Activated naive CD4-positive, alpha-beta T cell treated with anti-CD3 and anti-CD28 coated beads, Interleukin-2, amount 10 ng/mL, durations not matched to agents 7 days and 5 days (primary cell): ENCODE data around the gene NOC2L.
A peak's percentile ranks its signal among the peaks of the same experiment; 100 is the strongest.
"Not testable (repeated sequence)": the region's sequence is repeated elsewhere in the genome, so short reads cannot be mapped to it uniquely, and the experiment has no call there.

Source experiments
- CTCF ChIA-PET: fragments of 350-600 bp; sonication (Branson Sonifier 250); formaldehyde crosslinking; loops from one replicate; lab custom pipeline; 2021; ENCODE audit warnings: antibody characterized with exemption; lab: Charles Lee
- DNase-seq: peaks from one replicate; pipeline ENCODE4 v3.0.0-alpha.2; 2020
- H3K27ac Mint-ChIP-seq: one replicate; pipeline ENCODE4 v1.8.0; 2021; ENCODE audit warnings: mild to moderate bottlenecking, moderate library complexity, mixed read lengths
- H3K27me3 Mint-ChIP-seq: one replicate; pipeline ENCODE4 v1.8.0; 2021; ENCODE audit warnings: mild to moderate bottlenecking, mixed read lengths
- H3K36me3 Mint-ChIP-seq: one replicate; pipeline ENCODE4 v1.8.0; 2021; ENCODE audit warnings: mixed read lengths
- H3K4me1 Mint-ChIP-seq: one replicate; pipeline ENCODE4 v1.8.0; 2021; ENCODE audit warnings: mixed read lengths
- H3K4me3 Mint-ChIP-seq: one replicate; pipeline ENCODE4 v1.8.0; 2021; ENCODE audit warnings: mild to moderate bottlenecking, moderate library complexity, mixed read lengths
- H3K9me3 Mint-ChIP-seq: one replicate; pipeline ENCODE4 v1.8.0; 2021; ENCODE audit warnings: mixed read lengths

Gene NOC2L

DNA sequence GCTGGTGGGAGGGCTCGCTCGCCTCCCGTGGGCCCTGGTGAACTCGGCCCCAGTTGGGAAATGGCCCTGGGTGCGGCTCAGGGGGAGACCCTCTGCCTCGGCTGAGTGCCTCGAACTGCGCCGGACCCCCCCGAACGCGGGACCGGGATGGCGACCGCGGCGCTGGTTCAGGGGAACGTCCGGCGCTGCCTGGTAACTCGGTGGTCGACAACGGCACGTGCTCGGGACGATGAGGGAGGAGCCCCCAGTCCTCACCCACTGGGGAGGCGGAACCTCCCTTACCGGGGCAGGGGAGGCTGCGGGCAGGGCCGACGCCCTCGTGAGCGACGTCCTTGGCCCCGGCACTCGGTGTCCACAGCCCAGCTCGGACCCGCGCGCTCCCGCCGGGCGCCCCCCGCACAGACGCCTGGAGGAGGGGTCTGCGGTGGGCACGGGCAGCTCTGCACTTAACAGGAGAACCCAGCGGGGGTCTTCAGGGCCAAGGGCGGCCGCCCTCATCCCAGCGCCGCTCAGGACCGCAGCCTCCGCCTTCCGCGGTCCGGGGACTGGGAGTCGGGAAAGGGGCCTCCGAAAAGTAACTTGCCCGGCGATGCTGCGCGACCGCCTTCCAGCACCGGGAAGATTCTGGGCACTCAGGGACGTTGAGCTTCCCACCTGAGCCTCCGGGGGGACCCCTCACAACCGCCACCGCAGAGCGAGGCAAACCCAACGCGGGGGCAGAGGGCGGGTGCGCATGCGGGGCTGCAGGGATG, 39.1 kb upstream of the NOC2L start:
- no peaks in the 10 kb centered on the region for H3K36me3 Mint-ChIP-seq
- peaks cover 94% of the 10 kb centered on the region for H3K27me3 Mint-ChIP-seq
- CTCF ChIA-PET, result interaction anchor here (1.4 kb wide), 2 partner anchors 14 to 124 kb away, joined by 3 to 5 read pairs; no protein-coding TSS in a partner anchor
- H3K9me3 Mint-ChIP-seq, result no peaks in the 10 kb centered on the region
- no peak overlapping the region for H3K27ac Mint-ChIP-seq
- no peak for DNase-seq
- peaks cover 11% of the 10 kb centered on the region for H3K4me1 Mint-ChIP-seq
- no peak overlapping the region for H3K4me3 Mint-ChIP-seq

DNA sequence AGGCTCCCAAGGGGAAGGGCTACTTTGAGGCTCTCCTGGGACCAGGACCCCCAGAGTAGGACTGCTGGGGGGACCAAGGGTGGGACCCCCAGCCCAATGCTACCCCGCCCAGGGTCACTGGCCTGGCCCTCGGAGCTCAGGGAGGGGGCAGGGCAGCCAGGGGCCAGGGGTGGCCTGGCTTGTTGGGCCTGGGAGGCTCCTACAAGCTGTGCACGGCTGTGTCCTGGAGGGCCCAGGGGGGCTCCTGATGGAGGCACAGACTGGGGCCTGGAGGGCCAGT, 38.6 kb upstream of the NOC2L start:
- no peak overlapping the region for H3K27ac Mint-ChIP-seq
- H3K36me3 Mint-ChIP-seq, result no peaks in the 10 kb centered on the region
- peak; percentile 16 for DNase-seq
- no peak overlapping the region for H3K4me3 Mint-ChIP-seq
- H3K27me3 Mint-ChIP-seq, result peaks cover 92% of the 10 kb centered on the region
- H3K9me3 Mint-ChIP-seq, result peaks cover 2% of the 10 kb centered on the region
- CTCF ChIA-PET, result interaction anchor here (1.4 kb wide), 2 partner anchors 13 to 125 kb away, joined by 3 to 5 read pairs; no protein-coding TSS in a partner anchor
- peaks cover 11% of the 10 kb centered on the region for H3K4me1 Mint-ChIP-seq

DNA sequence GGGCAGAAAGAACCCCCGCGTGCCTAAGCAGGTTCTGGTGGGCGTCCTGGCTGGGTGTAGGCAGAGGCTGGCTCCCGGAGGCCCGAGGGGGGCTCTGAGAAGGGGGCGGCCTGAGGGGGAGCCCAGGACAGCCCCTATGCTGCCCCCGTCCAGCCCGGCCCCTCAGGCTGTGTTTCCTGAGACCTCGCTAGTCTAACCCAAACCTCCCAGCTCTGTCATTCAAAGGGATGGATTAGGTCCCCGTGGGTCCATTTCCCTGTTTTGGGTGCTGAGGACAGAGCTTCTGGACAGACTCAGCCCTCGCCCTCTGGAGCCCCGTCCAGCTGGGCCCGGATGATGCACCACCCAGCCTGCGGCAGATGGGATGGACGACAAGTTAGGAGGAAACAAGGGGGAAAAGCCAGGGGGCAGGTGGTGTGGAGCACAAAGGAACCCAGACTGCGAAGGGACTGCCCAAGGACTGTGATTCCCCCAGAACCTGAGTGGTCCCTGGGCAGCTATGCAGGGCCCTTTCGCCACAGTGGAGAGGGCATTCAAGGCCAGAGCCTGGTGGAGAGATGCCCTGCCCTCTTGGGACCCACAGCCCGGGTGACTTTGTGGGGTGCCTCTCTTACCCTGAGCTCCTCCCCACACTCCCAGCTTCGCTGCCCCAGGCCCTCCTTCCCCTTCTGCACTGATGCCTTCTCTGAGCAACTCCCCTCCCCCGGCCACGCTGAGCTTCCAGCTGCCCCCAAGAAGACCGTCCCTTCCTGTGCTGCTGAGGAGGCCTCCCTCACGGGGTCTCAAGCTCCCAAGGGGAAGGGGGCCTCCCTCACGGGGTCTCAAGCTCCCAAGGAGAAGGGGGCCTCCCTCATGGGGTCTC, 38.0 kb upstream of the NOC2L start:
- H3K4me1 Mint-ChIP-seq, result peaks cover 11% of the 10 kb centered on the region
- H3K27ac Mint-ChIP-seq, result no peak overlapping the region
- DNase-seq, result peak; percentile 19
- H3K27me3 Mint-ChIP-seq, result peaks cover 87% of the 10 kb centered on the region
- H3K36me3 Mint-ChIP-seq, result no peaks in the 10 kb centered on the region
- H3K9me3 Mint-ChIP-seq, result peaks cover 4% of the 10 kb centered on the region
- H3K4me3 Mint-ChIP-seq, result no peak overlapping the region
- CTCF ChIA-PET, result interaction anchor here (1.4 kb wide), 2 partner anchors 13 to 125 kb away, joined by 3 to 5 read pairs; no protein-coding TSS in a partner anchor

DNA sequence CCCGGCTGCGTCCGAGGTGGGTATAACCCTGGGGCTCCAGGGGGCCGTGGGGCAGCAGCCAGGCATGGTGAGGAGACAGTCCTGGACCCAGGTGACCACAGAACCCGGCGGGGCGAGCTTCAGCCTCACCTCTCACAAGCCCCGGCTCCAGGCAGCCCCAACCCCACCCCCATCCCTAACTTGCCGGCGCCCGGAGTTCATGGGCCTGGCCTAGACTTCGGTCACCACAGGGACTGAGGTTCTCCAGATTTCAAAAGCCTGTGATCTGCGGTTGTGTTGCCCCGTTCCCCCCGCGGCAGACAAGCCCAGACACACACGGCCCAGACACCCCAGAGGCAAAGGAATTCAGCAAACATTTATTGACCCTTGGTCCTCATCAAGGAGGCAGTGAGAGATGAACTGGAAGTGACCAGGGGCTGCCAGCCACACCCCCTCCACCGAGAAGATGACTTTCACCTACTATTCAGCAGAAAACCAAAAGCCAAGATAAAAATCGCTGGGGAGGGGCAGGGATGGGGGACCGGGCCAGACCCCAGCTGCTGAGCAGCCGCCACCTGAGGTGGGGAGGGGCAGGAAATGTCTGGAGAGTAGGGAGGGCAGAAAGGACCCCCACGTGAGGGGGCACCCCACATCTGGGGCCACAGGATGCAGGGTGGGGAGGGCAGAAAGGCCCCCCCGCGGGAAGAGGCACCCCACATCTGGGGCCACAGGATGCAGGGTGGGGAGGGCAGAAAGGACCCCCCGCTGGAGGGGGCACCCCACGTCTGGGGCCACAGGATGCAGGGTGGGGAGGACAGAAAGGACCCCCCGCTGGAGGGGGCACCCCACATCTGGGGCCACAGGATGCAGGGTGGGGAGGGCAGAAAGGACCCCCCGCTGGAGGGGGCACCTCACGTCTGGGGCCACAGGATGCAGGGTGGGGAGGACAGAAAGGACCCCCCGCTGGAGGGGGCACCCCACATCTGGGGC, 36.9 kb upstream of the NOC2L start:
- CTCF ChIA-PET, result no interaction called here
- no peak for DNase-seq
- H3K4me1 Mint-ChIP-seq, result peaks cover 10% of the 10 kb centered on the region
- peaks cover 9% of the 10 kb centered on the region for H3K9me3 Mint-ChIP-seq
- no peak overlapping the region for H3K4me3 Mint-ChIP-seq
- peaks cover 83% of the 10 kb centered on the region for H3K27me3 Mint-ChIP-seq
- H3K36me3 Mint-ChIP-seq, result peaks cover 2% of the 10 kb centered on the region
- H3K27ac Mint-ChIP-seq, result no peak overlapping the region

DNA sequence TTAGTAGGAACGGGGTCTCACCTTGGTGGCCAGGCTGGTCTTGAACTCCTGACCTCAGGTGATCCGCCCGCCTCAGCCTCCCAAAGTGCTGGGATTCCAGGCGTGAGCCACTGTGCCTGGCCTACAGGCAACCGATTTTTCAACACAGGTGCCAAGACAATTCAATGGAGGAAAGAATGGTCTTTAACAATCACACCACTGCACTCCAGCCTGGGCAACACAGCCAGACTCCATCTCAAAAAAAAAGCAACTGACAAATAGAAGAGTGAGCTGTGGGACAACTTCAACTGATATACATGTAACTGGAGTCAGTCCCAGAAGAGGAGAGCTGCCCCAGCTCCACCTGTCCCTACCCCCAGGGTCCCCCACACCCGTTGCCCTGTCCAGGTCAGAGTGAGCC, 35.5 kb upstream of the NOC2L start:
- H3K27ac Mint-ChIP-seq, H3K4me1 Mint-ChIP-seq, H3K4me3 Mint-ChIP-seq, H3K36me3 Mint-ChIP-seq, DNase-seq, H3K9me3 Mint-ChIP-seq: not testable (repeated sequence)
- CTCF ChIA-PET, result interaction anchor here (1.1 to 3.3 kb wide), 2 partner anchors 11 to 24 kb away, joined by 3 to 28 read pairs; no protein-coding TSS in a partner anchor
- H3K27me3 Mint-ChIP-seq, result peaks cover 81% of the 10 kb centered on the region

DNA sequence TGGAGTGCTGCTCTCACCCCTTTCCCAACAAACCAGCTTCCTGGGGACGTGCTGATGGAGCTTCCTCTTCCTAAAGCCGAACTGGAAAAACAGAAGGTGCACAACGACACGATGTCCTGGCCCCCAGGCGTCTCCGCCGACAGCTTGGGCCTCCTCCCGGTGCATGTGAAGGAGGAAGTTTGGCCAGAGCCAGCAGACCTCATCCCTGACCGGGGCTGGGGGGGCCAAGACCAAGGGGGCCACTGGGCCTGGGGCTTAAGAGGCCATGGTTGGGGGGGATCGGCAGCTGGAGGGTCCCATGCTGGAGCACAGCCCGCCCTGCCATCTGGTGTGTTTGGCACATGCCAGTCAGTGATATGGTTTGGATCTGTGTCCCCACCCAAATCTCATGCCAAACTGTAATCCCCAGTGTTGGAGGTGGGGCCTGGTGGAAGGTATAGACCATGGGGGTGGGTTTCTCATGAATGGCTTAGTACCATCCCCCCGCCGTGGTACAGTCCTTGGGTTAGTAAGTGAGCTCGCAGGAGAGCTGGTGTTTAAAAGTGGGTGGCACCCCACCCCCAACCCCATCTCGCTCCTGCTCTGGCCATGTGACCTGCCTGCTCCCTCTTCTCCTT, 34.4 kb upstream of the NOC2L start:
- CTCF ChIA-PET, result interaction anchor here (1.1 to 3.3 kb wide), 2 partner anchors 10 to 71 kb away, joined by 3 to 28 read pairs; no protein-coding TSS in a partner anchor
- peaks cover 6% of the 10 kb centered on the region for H3K4me1 Mint-ChIP-seq
- peaks cover 2% of the 10 kb centered on the region for H3K36me3 Mint-ChIP-seq
- no peak for DNase-seq
- H3K9me3 Mint-ChIP-seq, result peaks cover 9% of the 10 kb centered on the region
- no peak overlapping the region for H3K4me3 Mint-ChIP-seq
- H3K27ac Mint-ChIP-seq, result no peak overlapping the region
- H3K27me3 Mint-ChIP-seq, result peaks cover 81% of the 10 kb centered on the region

DNA sequence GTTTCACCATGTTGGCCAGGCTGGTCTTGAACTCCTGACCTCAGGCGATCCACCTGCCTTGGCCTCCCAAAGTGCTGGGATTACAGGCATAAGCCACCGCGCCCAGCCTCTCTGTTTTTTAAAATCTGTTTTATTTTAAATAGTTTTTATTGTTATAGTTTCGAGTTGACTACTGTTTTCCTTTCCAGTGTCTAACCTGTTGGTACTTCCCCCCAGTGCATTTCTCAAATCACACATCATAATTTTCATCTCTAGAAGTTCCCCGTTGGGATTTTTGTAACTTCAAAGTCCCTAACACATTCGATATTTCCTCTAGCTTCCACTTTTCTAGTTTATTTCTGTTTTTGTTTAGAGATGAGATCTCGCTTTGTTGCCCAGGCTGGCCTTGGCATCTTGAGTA, 33.3 kb upstream of the NOC2L start:
- peaks cover 78% of the 10 kb centered on the region for H3K27me3 Mint-ChIP-seq

DNA sequence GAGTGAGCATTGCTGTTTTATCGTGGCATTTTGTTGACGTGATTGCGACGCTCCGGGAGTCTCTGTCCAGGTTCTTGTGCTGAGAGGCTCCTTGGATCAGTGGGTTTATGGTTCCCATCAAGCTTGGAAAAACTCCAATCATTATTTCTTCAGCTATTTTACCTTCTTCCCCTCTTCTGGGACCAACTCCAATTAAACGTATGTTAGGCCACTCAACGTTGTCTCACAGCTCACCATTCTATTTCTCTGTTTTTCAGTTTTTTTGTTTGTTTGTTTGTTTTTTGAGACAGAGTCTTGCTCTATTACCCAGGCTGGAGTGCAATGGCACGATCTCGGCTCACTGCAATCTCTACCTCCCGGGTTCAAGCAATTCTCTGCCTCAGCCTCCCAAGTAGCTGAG, 32.8 kb upstream of the NOC2L start:
- H3K27ac Mint-ChIP-seq, result no peak overlapping the region
- peaks cover 2% of the 10 kb centered on the region for H3K36me3 Mint-ChIP-seq
- H3K4me1 Mint-ChIP-seq, result peaks cover 6% of the 10 kb centered on the region
- H3K4me3 Mint-ChIP-seq, result no peak overlapping the region
- CTCF ChIA-PET, result interaction anchor here (1.0 to 1.6 kb wide), 3 partner anchors 9 to 379 kb away, joined by 3 to 9 read pairs (median 5); no protein-coding TSS in a partner anchor
- H3K27me3 Mint-ChIP-seq, result peaks cover 75% of the 10 kb centered on the region
- H3K9me3 Mint-ChIP-seq, result peaks cover 9% of the 10 kb centered on the region
- DNase-seq, result no peak

More for the DNA sequence above, 33.3 kb upstream of the NOC2L start:
- CTCF ChIA-PET, result interaction anchor here (1.4 to 3.3 kb wide), 3 partner anchors 9 to 379 kb away, joined by 3 to 28 read pairs (median 9); no protein-coding TSS in a partner anchor
- peaks cover 2% of the 10 kb centered on the region for H3K36me3 Mint-ChIP-seq
- no peak for DNase-seq
- H3K4me3 Mint-ChIP-seq, result no peak overlapping the region
- no peak overlapping the region for H3K27ac Mint-ChIP-seq
- H3K4me1 Mint-ChIP-seq, result peaks cover 6% of the 10 kb centered on the region
- peaks cover 9% of the 10 kb centered on the region for H3K9me3 Mint-ChIP-seq

DNA sequence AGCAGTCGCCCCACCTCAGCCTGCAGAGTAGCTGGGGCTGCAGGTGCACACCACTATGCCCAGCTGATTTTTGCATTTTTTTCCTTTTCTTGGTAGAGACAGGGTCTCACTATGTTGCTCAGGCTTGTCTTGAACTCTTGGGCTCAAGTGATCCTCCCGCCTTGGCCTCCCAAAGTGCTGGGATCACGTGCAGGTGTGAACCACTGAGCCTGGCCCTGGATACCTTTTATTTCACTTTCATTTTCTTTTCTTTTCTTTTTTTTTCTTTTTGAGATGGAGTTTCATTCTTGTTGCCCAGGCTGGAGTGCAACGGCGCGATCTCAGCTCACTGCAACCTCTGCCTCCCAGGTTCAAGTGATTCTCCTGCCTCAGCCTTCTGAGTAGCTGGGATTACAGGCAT, 32.2 kb upstream of the NOC2L start:
- H3K4me1 Mint-ChIP-seq, H3K9me3 Mint-ChIP-seq, H3K27ac Mint-ChIP-seq, H3K4me3 Mint-ChIP-seq, H3K36me3 Mint-ChIP-seq, DNase-seq: not testable (repeated sequence)
- H3K27me3 Mint-ChIP-seq, result peaks cover 76% of the 10 kb centered on the region
- CTCF ChIA-PET, result interaction anchor here (1.0 to 1.6 kb wide), 3 partner anchors 8 to 380 kb away, joined by 3 to 9 read pairs (median 5); no protein-coding TSS in a partner anchor

DNA sequence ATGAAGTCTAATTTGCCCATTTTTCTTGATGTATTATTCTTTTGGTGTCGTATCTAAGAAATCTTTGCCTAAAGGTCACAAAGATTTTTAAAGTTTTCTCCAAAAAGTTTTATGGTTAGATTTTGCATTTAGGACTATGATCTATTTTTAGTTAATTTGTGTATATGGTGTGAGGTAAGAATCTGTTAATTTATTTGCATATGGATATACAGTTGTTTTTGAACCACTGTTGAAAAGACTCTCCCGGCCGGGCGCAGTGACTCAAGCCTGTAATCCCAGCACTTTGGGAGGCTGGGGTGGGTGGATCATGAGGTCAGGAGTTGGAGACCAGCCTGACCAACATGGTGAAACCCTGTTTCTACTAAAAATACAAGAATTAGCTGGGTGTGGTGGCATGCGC, 29.0 kb upstream of the NOC2L start:
- not testable (repeated sequence) for H3K36me3 Mint-ChIP-seq
- peaks cover 75% of the 10 kb centered on the region for H3K27me3 Mint-ChIP-seq

DNA sequence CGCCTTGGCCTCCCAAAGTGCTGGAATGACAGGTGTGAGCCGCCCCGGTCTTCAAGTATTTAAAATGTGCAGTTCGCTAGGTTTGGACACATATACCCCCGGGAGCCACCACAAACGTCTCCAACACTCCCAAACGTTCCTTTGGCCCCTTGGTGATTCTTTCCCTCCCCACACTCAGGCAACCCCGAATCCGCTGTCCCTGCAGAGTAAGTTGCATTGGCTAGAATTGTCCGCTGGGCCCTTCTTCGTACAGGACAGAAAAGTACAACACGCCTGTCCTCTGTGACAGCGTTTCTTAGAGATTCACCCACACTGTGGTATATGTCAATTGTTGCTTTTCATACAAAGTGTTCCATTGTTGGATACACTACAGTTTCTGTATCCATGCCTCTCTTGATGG, 26.1 kb upstream of the NOC2L start:
- H3K4me3 Mint-ChIP-seq, result no peak overlapping the region
- no peak for DNase-seq
- H3K36me3 Mint-ChIP-seq, result no peaks in the 10 kb centered on the region
- no peaks in the 10 kb centered on the region for H3K4me1 Mint-ChIP-seq
- no peaks in the 10 kb centered on the region for H3K9me3 Mint-ChIP-seq
- CTCF ChIA-PET, result interaction anchor here (0.9 to 4.8 kb wide), 12 partner anchors 9 to 307 kb away, joined by 3 to 40 read pairs (median 5); partner anchors contain the start of genes ISG15 and PLEKHN1
- peaks cover 67% of the 10 kb centered on the region for H3K27me3 Mint-ChIP-seq
- H3K27ac Mint-ChIP-seq, result no peak overlapping the region

More for the DNA sequence above, 29.0 kb upstream of the NOC2L start:
- H3K4me1 Mint-ChIP-seq, H3K4me3 Mint-ChIP-seq, H3K27ac Mint-ChIP-seq, H3K9me3 Mint-ChIP-seq, DNase-seq: not testable (repeated sequence)
- CTCF ChIA-PET, result interaction anchor here (0.8 kb wide), 1 partner anchor 76 kb away, joined by 3 read pairs; no protein-coding TSS in a partner anchor

DNA sequence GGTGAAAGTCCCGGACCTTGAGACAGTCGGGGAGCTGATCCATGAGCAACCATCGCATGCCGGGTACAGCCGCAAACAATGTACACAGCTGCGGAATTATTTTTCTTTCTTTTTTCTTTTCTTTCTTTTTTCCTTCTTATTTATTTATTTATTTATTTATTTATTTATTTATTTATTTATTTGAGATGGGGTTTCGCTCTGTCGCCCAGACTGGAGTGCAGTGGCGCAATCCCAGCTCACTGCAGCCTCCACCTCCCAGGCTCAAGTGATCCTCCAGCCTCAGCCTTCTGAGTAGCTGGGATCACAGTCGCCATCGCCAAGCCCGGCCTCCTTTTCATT, 25.4 kb upstream of the NOC2L start:
- H3K36me3 Mint-ChIP-seq, result no peaks in the 10 kb centered on the region
- H3K4me1 Mint-ChIP-seq, result no peaks in the 10 kb centered on the region
- no peaks in the 10 kb centered on the region for H3K9me3 Mint-ChIP-seq
- H3K4me3 Mint-ChIP-seq, result no peak overlapping the region
- H3K27ac Mint-ChIP-seq, result no peak overlapping the region
- CTCF ChIA-PET, result interaction anchor here (0.8 to 4.8 kb wide), 12 partner anchors 9 to 287 kb away, joined by 3 to 40 read pairs (median 5); partner anchors contain the start of genes ISG15 and PLEKHN1
- peaks cover 60% of the 10 kb centered on the region for H3K27me3 Mint-ChIP-seq
- no peak for DNase-seq
